ENCODE results near the gene DYNC1I1. TPM values are rescaled to one million over a fixed set of nuclear protein-coding genes. Genes with fewer than 3 reads are reported as not detected.

Gene DYNC1I1
- total RNA-seq, 1 experiment from 2014 or later, result 1.4 TPM

DNA sequence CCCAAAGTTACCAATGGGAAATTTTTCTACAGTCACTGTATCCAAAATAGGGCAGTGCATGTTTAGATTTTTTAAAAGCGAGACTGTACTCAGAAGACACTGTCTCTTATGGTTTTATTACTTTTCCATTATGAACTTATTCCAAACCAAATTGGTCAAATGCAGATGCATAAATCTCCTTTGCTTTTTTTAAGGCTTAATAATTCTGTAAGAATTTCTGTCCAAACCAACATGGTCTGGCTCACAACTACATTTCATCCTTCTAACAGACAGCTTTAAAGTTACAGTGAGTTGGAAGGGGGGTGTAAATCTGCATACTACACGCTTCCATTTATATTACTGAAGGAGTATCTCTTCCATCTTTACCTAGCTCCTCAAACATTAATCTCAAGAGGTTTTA is 350.4 kb downstream of the DYNC1I1 start:
- no peaks in the 10 kb centered on the region for H3K27me3 ChIP-seq (ENCODE audit: control insufficient read depth, insufficient read depth, low read length)
- H3K4me3 ChIP-seq (ENCODE audit: insufficient read depth, low read depth, low read length), result no peak overlapping the region
- H3K36me3 ChIP-seq (replicated peaks; ENCODE audit: control insufficient read depth, insufficient read depth, low read length), result peaks cover 4% of the 10 kb centered on the region
- no peak for DNase-seq

DNA sequence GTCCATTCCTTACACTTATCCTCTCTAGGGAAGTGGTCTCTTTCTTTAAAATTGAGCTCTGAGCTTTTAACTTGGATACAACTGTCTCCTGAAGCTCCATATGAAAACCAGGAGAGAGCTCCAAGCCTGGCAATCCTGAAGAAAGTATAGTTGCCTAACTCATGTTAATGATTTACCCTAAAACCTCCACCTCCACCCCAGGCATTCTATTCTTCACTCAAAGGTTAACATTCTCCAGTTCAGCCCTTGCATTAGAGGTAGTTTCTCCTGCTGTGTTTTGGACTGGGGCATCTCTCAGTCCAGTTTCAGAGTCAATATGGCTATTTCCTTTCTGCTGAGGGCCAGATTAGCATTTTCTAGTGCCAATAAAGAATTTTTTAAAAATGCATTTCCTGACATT is 354.0 kb downstream of the DYNC1I1 start:
- DNase-seq, result no peak
- Histone ChIP-seq H3K36me3 (replicated peaks; ENCODE audit: control insufficient read depth, insufficient read depth, low read length) (no peaks in the 10 kb centered on the region; the same call in 1 of the 2 replicates), H3K27me3 (ENCODE audit: control insufficient read depth, insufficient read depth, low read length) (no peaks in the 10 kb centered on the region), H3K4me3 (ENCODE audit: insufficient read depth, low read depth, low read length) (no peak overlapping the region)

DNA sequence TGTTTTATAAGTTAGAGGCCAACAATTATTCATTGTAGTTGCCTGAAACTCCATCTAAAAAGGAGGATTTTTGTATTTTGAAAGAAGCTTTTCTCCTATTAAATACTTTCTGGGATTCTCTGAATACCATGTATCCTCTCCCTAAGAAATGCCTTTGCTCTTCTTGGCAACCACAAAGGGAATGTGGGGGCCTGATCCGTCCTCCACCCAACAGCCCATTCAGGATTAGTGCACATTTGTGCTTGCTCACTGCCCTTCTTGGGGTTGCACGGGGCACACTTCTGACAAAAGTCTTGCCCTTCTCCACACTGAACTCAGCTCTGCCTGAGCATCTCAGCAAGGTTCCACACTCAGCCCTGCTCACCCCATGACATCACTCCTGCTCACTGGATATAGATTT is 355.4 kb downstream of the DYNC1I1 start:
- H3K36me3 ChIP-seq (replicated peaks; ENCODE audit: control insufficient read depth, insufficient read depth, low read length), result no peaks in the 10 kb centered on the region; the same call in 1 of the 2 replicates
- H3K4me3 ChIP-seq (ENCODE audit: insufficient read depth, low read depth, low read length), result no peak overlapping the region
- no peaks in the 10 kb centered on the region for H3K27me3 ChIP-seq (ENCODE audit: control insufficient read depth, insufficient read depth, low read length)
- DNase-seq, result no peak

DNA sequence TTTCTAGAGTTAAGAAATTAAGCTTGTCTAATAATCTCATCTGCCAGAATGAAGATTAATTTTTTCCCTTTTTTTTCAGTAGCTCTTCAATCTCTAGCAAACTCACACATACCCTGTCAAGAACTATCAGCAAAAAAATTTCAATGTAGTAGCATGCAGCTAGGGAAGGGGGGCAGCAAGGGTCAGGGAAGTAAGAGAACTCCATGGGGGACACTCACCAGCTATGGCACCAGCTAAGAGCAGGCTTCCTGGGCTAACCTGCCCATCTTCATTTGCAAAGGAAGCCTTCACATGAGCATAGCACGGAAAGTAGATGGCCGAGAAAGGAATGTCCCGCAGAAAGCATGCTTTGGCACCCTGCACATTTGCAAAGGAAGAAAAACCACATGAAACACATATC is 359.2 kb downstream of the DYNC1I1 start:
- DNase-seq, result peak; percentile 41
- H3K36me3 ChIP-seq (replicated peaks; ENCODE audit: control insufficient read depth, insufficient read depth, low read length), result no peaks in the 10 kb centered on the region; the same call in 1 of the 2 replicates
- no peak overlapping the region for H3K4me3 ChIP-seq (ENCODE audit: insufficient read depth, low read depth, low read length)
- H3K27me3 ChIP-seq (ENCODE audit: control insufficient read depth, insufficient read depth, low read length), result no peaks in the 10 kb centered on the region

DNA sequence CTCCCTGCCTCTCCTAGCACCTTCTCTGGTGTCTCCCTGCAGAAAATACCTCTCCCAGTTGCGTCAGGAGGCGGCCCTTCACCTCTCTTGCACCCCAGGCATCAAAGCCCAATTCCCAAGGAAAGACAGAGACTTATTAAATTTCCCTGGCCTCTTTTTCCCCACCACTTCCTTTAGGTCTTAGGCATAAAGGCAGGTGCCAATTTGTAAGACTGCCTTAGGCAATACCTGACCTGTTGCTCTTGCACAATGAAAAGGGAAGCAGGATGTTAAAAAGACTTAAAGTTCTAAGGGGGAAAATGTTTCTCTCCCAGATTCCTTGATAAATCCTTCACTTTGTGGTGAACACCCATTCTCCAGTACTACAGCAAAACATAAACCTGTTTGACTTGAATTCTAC is 362.9 kb downstream of the DYNC1I1 start:
- Histone ChIP-seq H3K4me3 (ENCODE audit: insufficient read depth, low read depth, low read length) (no peak overlapping the region), H3K36me3 (replicated peaks; ENCODE audit: control insufficient read depth, insufficient read depth, low read length) (no peaks in the 10 kb centered on the region; the same call in 1 of the 2 replicates), H3K27me3 (ENCODE audit: control insufficient read depth, insufficient read depth, low read length) (no peaks in the 10 kb centered on the region; the same call in 1 of the 2 replicates)
- DNase-seq, result no peak

DNA sequence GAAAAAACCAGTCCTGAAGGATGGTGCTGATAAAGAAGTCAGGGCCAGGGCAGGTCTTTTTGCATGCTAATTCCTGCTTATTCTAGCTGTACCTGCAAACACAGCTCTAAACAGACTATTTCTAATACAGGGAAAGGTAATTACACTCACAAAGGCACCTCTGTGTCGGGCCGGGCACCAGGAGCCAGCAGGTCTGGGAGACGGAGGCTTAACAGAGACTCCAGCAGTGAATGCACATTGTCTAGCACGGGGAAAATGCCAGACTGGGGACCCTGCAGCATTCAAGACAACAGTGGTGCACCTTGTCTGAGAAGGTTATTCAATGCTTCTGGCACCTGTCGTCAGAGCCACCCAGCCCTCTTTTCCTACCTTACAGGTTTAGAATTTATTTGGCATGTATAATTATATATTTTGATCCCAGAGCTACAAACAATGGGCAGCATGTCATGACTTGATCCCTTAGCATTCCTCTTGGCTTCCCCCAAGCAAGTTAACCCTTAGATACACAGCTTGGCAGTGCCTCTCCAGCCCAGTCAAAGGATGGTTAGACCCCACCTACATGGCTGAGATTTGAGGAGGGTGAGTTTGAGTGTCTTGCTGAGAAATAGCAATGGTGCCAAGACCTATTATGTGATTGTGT is 364.4 kb downstream of the DYNC1I1 start:
- Histone ChIP-seq H3K4me3 (ENCODE audit: insufficient read depth, low read depth, low read length) (no peak overlapping the region), H3K36me3 (replicated peaks; ENCODE audit: control insufficient read depth, insufficient read depth, low read length) (no peaks in the 10 kb centered on the region)
- DNase-seq, result no peak

DNA sequence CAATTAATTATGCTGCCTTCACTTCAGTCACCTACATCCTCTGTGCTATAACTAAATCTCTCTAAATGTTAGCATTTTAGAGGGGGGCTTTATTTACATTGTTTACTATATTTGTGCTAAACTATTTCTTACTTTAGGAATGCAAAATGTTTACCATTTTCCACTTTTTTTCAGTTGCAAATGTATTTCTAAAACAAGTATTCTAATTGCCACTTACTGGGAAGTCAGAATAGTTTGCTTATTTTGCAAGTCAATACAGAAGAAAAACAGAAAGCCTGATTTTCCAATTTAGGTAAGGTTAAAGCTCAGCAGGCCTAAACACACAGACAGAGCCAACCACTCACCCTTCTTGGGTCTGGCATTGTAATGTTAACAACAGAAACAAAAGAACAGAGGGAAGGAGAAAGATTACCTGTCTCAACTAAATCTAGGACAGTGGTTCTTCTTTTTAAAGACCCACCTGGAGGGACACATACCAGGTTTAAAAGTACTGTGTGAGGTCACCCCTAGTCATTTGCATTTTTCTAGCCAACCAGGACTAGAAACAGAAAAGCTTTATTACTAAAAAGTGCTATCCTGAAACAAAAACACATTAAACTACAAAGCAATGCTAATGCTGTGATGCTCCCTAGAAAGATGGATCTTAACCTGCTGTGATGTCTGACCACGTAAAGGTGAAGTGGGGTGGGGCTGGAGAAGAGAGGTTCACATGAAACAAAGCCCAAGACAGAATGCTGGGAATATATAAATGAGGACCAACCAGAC is 371.3 kb downstream of the DYNC1I1 start:
- peak; percentile 67 for DNase-seq
- peaks cover 51% of the 10 kb centered on the region for H3K27me3 ChIP-seq (ENCODE audit: control insufficient read depth, insufficient read depth, low read length)
- H3K4me3 ChIP-seq (ENCODE audit: insufficient read depth, low read depth, low read length), result no peak overlapping the region
- peaks cover 1% of the 10 kb centered on the region; the same call in 1 of the 2 replicates for H3K36me3 ChIP-seq (replicated peaks; ENCODE audit: control insufficient read depth, insufficient read depth, low read length)

More for the DNA sequence above, 364.4 kb downstream of the DYNC1I1 start:
- H3K27me3 ChIP-seq (ENCODE audit: control insufficient read depth, insufficient read depth, low read length), result peaks cover 7% of the 10 kb centered on the region

DNA sequence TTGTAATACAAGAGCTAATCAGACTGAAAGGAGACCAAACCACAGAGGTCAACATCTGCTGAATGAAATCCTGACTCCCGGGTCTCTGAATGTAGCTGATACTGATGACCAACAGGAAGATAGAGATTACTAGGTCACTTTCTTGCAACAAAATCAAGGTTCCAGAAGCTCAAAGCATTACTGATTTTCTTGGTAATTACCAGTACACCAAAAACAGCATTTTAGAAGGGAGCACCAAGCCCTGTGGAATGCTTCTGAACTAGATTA is 371.8 kb downstream of the DYNC1I1 start:
- no peak for DNase-seq
- Histone ChIP-seq H3K27me3 (ENCODE audit: control insufficient read depth, insufficient read depth, low read length) (peaks cover 51% of the 10 kb centered on the region), H3K4me3 (ENCODE audit: insufficient read depth, low read depth, low read length) (no peak overlapping the region), H3K36me3 (replicated peaks; ENCODE audit: control insufficient read depth, insufficient read depth, low read length) (peaks cover 1% of the 10 kb centered on the region; the same call in 1 of the 2 replicates)

Other genes starting within 250 kb of the DYNC1I1 start
- gene PDK4, start 176.0 kb upstream of the DYNC1I1 start, total RNA-seq (2014; rRNA removed; shearing (Covaris generic)), result 0.59 and 0.62 TPM in 2 replicates